K562 (cell line): ENCODE data around the gene HSD3B7. TPM values are rescaled to one million over a fixed set of nuclear protein-coding genes. Genes with fewer than 3 reads are reported as not detected.

Source experiments
- CCNT2 ChIP-seq: IDR thresholded peaks from 2 replicates; pipeline ENCODE4 v1.6.1; 2011; ENCODE audit warnings: borderline replicate concordance, low read depth, mild to moderate bottlenecking, moderate library complexity, mixed read lengths, low read length; ENCODE audit not compliant: insufficient read length; ENCODE audit errors: extremely low read depth
- COPS2 ChIP-seq: fragments of 450-650 bp; conservative IDR thresholded peaks from 2 replicates; pipeline ENCODE4 v1.6.1; 2016; ENCODE audit warnings: mild to moderate bottlenecking, moderate library complexity
- EP300 ChIP-seq: IDR thresholded peaks from 2 replicates; pipeline ENCODE4 v1.6.1; 2012; ENCODE audit warnings: low read length, improper control_type of control experiment
- ERF ChIP-seq: fragments of 450-650 bp; formaldehyde crosslinking; IDR thresholded peaks from 2 replicates; pipeline ENCODE4 v1.4.0; 2020; ENCODE audit warnings: mild to moderate bottlenecking, mixed read lengths
- ESRRB ChIP-seq: fragments of 250-450 bp; sonication (Bioruptor Pico); IDR thresholded peaks from 2 replicates; pipeline ENCODE4 v1.5.0; 2020; ENCODE audit warnings: mild to moderate bottlenecking, moderate library complexity, borderline replicate concordance
- HMGN3 ChIP-seq: IDR thresholded peaks from 2 replicates; pipeline ENCODE4 v1.6.1; 2011; ENCODE audit warnings: borderline replicate concordance, low read depth, mild to moderate bottlenecking, mixed read lengths, low read length; ENCODE audit not compliant: insufficient read length; ENCODE audit errors: extremely low read depth
- JUNB ChIP-seq: fragments of 450-650 bp; formaldehyde crosslinking; conservative IDR thresholded peaks from 2 replicates; pipeline ENCODE4 v1.4.0; 2020; ENCODE audit warnings: mild to moderate bottlenecking
- PML ChIP-seq: IDR thresholded peaks from 2 replicates; pipeline ENCODE4 v1.6.1; 2012; ENCODE audit warnings: low read length, inconsistent platforms
- SETDB1 ChIP-seq: IDR thresholded peaks from one replicate; pipeline ENCODE4 v1.6.1; 2012; ENCODE audit warnings: low read length, control low read depth, inconsistent platforms
- ZNF79 ChIP-seq: fragments of 250-450 bp; sonication (Bioruptor Pico); IDR thresholded peaks from 2 replicates; pipeline ENCODE4 v1.4.0; 2020; ENCODE audit warnings: low read depth, mild to moderate bottlenecking, moderate library complexity
- polyA plus RNA-seq, 8 experiments: library from polyadenylated mRNA; depleted of rRNA in 4 of 8; stranded (reverse) in 5 of 8; unstranded in 3 of 8; fragments of >200 nt; fragmentation: Nextera tagmentation in 2 of 8; fragmentation: Illumina TruSeq in 1 of 8; extraction: Ambion mirVana in 2 of 8; extraction: Trizol in 1 of 8; gene quantifications; 2 replicates each; pipeline versions ENCODE4 v1.2.1 to v1.2.3, GENCODE V29; 2011 to 2014; ENCODE audit warnings: inconsistent platforms in 1 of 8, missing spikeins in 1 of 8
- total RNA-seq, 7 experiments: library from RNA; depleted of rRNA in 6 of 7; stranded (reverse); fragments of >200 nt in 6 of 7; fragmentation: Illumina TruSeq in 2 of 7; extraction: Trizol in 2 of 7; gene quantifications; 2 replicates each; pipeline versions ENCODE4 v1.2.1 to v1.2.3, GENCODE V29; 2011 to 2021; ENCODE audit warnings: low replicate concordance in 1 of 7
- TF ChIP-seq, protein P1 (sequence below), 2 experiments: fragments of 450-650 bp; IDR thresholded peaks; 2 replicates each; pipeline ENCODE4 v1.6.1; 2016
- TF ChIP-seq, protein P2 (sequence below), 2 experiments: IDR thresholded peaks in 1 of 2; conservative IDR thresholded peaks in 1 of 2; 2 replicates each; pipeline ENCODE4 v1.6.1; 2016; ENCODE audit warnings: low read depth in 2 of 2, mild to moderate bottlenecking in 1 of 2, missing compliant biosample characterization in 1 of 2, missing genetic modification characterization in 1 of 2, moderate library complexity in 1 of 2
- TF ChIP-seq, protein P3 (sequence below), 3 experiments: fragments of 200-800 bp in 1 of 3; sonication (Bioruptor generic) in 1 of 3; sonication (generic) in 1 of 3; formaldehyde crosslinking in 1 of 3; IDR thresholded peaks; 2 replicates each; pipeline versions ENCODE4 v1.6.1 to v1.8.0; 2016 to 2022; ENCODE audit warnings: mild to moderate bottlenecking in 2 of 3, missing compliant biosample characterization in 2 of 3, missing genetic modification characterization in 2 of 3, missing genetic modification reagents in 1 of 3
- TF ChIP-seq, protein P4 (sequence below): fragments of 250-450 bp; sonication (Bioruptor Pico); IDR thresholded peaks from 2 replicates; pipeline ENCODE4 v1.5.0; 2022; ENCODE audit warnings: mild to moderate bottlenecking
- TF ChIP-seq, protein P5 (sequence below): fragments of 250-450 bp; sonication (Bioruptor Pico); IDR thresholded peaks from 2 replicates; pipeline ENCODE4 v1.9.0; 2021; ENCODE audit warnings: mild to moderate bottlenecking
- TF ChIP-seq, protein P6 (sequence below): sonication (generic); formaldehyde crosslinking; IDR thresholded peaks from 2 replicates; pipeline ENCODE4 v1.8.0; 2022; ENCODE audit warnings: missing genetic modification reagents, mild to moderate bottlenecking, borderline replicate concordance

Gene HSD3B7
- total and polyA plus RNA-seq, 9 of the 15 experiments (the other 6 are each of a cell fraction or from before 2014, with no cell fraction given), result 5.4 to 49.1 (median 23.0) TPM

DNA sequence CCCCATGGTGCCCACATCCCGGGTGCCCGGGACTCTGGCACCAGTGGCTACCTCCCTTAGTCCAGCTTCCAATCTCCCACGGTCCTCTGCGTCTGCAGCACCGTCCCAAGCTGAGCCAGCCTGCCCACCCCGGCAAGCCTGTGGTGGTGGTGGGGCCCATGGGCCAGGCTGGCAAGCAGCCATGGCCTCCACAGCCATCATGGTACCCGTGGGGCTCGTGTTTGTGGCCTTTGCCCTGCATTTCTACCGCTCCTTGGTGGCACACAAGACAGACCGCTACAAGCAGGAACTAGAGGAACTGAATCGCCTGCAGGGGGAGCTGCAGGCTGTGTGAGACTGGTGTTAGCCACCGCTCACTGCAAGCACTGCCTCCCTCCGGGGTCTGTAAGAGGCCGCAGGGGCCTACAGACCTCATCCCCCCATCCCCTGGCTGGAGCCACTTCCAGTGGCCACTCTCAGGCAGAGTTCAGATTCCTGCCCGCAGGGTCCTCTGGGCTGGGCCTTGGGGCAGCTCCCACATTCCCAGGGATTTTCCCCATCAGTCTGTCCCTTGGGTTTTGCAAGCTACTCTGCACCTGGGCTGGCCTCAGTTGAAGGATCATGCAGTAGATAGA lies 31.4 kb upstream of the HSD3B7 start (continued):
- TF ChIP-seq, protein P1, sequence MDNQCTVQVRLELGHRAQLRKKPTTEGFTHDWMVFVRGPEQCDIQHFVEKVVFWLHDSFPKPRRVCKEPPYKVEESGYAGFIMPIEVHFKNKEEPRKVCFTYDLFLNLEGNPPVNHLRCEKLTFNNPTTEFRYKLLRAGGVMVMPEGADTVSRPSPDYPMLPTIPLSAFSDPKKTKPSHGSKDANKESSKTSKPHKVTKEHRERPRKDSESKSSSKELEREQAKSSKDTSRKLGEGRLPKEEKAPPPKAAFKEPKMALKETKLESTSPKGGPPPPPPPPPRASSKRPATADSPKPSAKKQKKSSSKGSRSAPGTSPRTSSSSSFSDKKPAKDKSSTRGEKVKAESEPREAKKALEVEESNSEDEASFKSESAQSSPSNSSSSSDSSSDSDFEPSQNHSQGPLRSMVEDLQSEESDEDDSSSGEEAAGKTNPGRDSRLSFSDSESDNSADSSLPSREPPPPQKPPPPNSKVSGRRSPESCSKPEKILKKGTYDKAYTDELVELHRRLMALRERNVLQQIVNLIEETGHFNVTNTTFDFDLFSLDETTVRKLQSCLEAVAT (IDR thresholded peaks at IDR 0.05), result no peak
- TF ChIP-seq, protein P2, sequence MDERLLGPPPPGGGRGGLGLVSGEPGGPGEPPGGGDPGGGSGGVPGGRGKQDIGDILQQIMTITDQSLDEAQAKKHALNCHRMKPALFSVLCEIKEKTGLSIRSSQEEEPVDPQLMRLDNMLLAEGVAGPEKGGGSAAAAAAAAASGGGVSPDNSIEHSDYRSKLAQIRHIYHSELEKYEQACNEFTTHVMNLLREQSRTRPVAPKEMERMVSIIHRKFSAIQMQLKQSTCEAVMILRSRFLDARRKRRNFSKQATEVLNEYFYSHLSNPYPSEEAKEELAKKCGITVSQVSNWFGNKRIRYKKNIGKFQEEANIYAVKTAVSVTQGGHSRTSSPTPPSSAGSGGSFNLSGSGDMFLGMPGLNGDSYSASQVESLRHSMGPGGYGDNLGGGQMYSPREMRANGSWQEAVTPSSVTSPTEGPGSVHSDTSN (CRISPR knock-in tag; IDR thresholded peaks at IDR 0.05; ENCODE audit: low read depth), result no peak
- TF ChIP-seq, protein P2 (tag; conservative IDR thresholded peaks at IDR 0.05; ENCODE audit: low read depth), result no peak
- 0 out of 2 replicates have a peak, but pooled peaks have one; percentile 30 for TF ChIP-seq ERF
- no peak for TF ChIP-seq JUNB (CRISPR knock-in tag)
- TF ChIP-seq, protein P3, sequence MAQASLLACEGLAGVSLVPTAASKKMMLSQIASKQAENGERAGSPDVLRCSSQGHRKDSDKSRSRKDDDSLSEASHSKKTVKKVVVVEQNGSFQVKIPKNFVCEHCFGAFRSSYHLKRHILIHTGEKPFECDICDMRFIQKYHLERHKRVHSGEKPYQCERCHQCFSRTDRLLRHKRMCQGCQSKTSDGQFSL (CRISPR knock-in tag; IDR thresholded peaks at IDR 0.05), result no peak
- TF ChIP-seq, protein P3 (tag; IDR thresholded peaks at IDR 0.05), result no peak
- no peak for TF ChIP-seq CCNT2
- TF ChIP-seq ZNF79 (CRISPR knock-in tag), result no peak
- TF ChIP-seq, protein P4, sequence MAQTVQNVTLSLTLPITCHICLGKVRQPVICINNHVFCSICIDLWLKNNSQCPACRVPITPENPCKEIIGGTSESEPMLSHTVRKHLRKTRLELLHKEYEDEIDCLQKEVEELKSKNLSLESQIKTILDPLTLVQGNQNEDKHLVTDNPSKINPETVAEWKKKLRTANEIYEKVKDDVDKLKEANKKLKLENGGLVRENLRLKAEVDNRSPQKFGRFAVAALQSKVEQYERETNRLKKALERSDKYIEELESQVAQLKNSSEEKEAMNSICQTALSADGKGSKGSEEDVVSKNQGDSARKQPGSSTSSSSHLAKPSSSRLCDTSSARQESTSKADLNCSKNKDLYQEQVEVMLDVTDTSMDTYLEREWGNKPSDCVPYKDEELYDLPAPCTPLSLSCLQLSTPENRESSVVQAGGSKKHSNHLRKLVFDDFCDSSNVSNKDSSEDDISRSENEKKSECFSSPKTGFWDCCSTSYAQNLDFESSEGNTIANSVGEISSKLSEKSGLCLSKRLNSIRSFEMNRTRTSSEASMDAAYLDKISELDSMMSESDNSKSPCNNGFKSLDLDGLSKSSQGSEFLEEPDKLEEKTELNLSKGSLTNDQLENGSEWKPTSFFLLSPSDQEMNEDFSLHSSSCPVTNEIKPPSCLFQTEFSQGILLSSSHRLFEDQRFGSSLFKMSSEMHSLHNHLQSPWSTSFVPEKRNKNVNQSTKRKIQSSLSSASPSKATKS (CRISPR knock-in tag), result no peak
- TF ChIP-seq HMGN3, result peak; percentile 51
- TF ChIP-seq SETDB1, result no peak
- TF ChIP-seq, protein P5, sequence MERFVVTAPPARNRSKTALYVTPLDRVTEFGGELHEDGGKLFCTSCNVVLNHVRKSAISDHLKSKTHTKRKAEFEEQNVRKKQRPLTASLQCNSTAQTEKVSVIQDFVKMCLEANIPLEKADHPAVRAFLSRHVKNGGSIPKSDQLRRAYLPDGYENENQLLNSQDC (CRISPR knock-in tag), result no peak
- TF ChIP-seq, protein P6, sequence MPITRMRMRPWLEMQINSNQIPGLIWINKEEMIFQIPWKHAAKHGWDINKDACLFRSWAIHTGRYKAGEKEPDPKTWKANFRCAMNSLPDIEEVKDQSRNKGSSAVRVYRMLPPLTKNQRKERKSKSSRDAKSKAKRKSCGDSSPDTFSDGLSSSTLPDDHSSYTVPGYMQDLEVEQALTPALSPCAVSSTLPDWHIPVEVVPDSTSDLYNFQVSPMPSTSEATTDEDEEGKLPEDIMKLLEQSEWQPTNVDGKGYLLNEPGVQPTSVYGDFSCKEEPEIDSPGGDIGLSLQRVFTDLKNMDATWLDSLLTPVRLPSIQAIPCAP (CRISPR knock-in tag), result no peak
- no peak for TF ChIP-seq COPS2
- TF ChIP-seq EP300, result no peak
- TF ChIP-seq PML, result no peak
- TF ChIP-seq ESRRB (CRISPR knock-in tag), result no peak
